ENCODE results near the gene PTGIS. TPM values are rescaled to one million over a fixed set of nuclear protein-coding genes. Genes with fewer than 3 reads are reported as not detected.

PTGIS gene
- total and polyA plus RNA-seq, 2 donors (not counting 1 experiment from before 2014, with no cell fraction given), result not detected

DNA sequence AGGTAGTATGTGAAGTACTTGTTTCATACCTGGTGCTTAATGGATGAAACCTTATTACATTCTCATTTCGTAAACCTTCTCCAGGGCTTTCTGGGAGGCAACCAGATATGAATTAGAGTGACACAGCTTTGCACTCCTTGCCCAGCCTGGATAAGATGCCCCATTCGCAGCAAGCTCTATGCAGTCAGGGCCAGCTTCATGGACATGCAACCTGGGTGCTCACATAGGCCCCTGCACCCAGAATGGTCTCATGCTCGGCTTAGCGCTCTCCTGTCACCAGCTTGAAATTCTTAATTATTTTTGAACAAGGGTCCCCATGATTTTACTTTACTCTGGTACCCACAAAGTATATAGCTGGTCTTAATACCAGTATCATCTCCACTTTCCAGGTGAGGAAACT is 11.3 kb upstream of the PTGIS start:
- peaks cover 23% of the 10 kb centered on the region for H3K27me3 Mint-ChIP-seq
- Histone ChIP-seq H4K20me1 (ENCODE audit: control insufficient read depth, insufficient read depth, low read length, poor library complexity, severe bottlenecking) (no peaks in the 10 kb centered on the region), H3K4me2 (replicated peaks; ENCODE audit: low read depth, low read length, poor library complexity, severe bottlenecking) (no peak overlapping the region), H3K27ac (ENCODE audit: low read length in 2 of 2) (no peak overlapping the region), H3K4me3 (ENCODE audit: control extremely low read depth in 1 of 5, extremely low read depth in 1 of 5, insufficient read depth in 1 of 5, low read depth in 2 of 5, low read length in 4 of 5) (no peak overlapping the region), H3K27me3 (replicated peaks in 1 of 4; ENCODE audit: control extremely low read depth in 1 of 4, control insufficient read depth in 3 of 4, insufficient read depth in 4 of 4, low read length in 3 of 4) (peaks cover 0 to 23% (median 1%) of the 10 kb centered on the region in 4 experiments), H3K4me1 (ENCODE audit: control insufficient read depth in 2 of 2, insufficient read depth in 2 of 2, low read length in 2 of 2) (no peaks in the 10 kb centered on the region), H3K9me3 (ENCODE audit: control extremely low read depth in 1 of 3, control insufficient read depth in 2 of 3, insufficient read depth in 1 of 3, low read length in 2 of 3) (peaks cover 0 to 11% (median 6%) of the 10 kb centered on the region in 3 donors), H3K79me2 (ENCODE audit: control insufficient read depth, insufficient read depth, low read length) (no peaks in the 10 kb centered on the region), H3K9ac (ENCODE audit: low read length) (no peak overlapping the region), H3K36me3 (replicated peaks in 1 of 2; ENCODE audit: control extremely low read depth in 1 of 2, control insufficient read depth in 1 of 2, extremely low read depth in 1 of 2, insufficient read depth in 2 of 2, low read length in 1 of 2) (no peaks in the 10 kb centered on the region), H2AFZ (ENCODE audit: insufficient read depth, low read depth, low read length, poor library complexity, severe bottlenecking) (no peak overlapping the region)
- H3K4me1 Mint-ChIP-seq, result no peaks in the 10 kb centered on the region
- 87% methylated on average over 2 of the region's 4 CpGs for WGBS (ENCODE audit: insufficient coverage)
- no peak overlapping the region for H3K4me3 Mint-ChIP-seq
- no peak for ATAC-seq (ENCODE audit: low read depth)
- no peak for DNase-seq
- intact Hi-C loops (cut with micrococcal nuclease), result no loop called here
- ChIA-PET POLR2A (no interaction called here), CTCF (interaction anchor here (0.7 kb wide), 1 partner anchor 29 kb away, joined by 4 read pairs; no protein-coding TSS in a partner anchor)
- TF ChIP-seq CTCF (IDR thresholded peaks at IDR 0.05), result no peak
- TF ChIP-seq EZH2 (IDR thresholded peaks at IDR 0.05; ENCODE audit: borderline replicate concordance, insufficient read depth, low read depth, low read length, poor library complexity, severe bottlenecking), result no peak
- peaks cover 3% of the 10 kb centered on the region for H3K9me3 Mint-ChIP-seq (ENCODE audit: insufficient read depth)
- no peak overlapping the region for H3K27ac Mint-ChIP-seq

GRCh38 chr20:49578436-49578835 is 10.5 kb upstream of the PTGIS start:
- intact Hi-C loops (cut with micrococcal nuclease), result no loop called here
- WGBS (ENCODE audit: insufficient coverage), result 100% methylated on average over 2 of the region's 4 CpGs
- CTCF ChIA-PET, result no interaction called here
- H3K4me3 Mint-ChIP-seq, result no peak overlapping the region
- no peak overlapping the region for H3K4me3 ChIP-seq (ENCODE audit: control extremely low read depth in 1 of 5, extremely low read depth in 1 of 5, insufficient read depth in 1 of 5, low read depth in 2 of 5, low read length in 4 of 5)
- H2AFZ ChIP-seq (ENCODE audit: insufficient read depth, low read depth, low read length, poor library complexity, severe bottlenecking), result no peak overlapping the region
- no peak overlapping the region for H3K27ac Mint-ChIP-seq
- peaks cover 0 to 11% (median 6%) of the 10 kb centered on the region in 3 donors for H3K9me3 ChIP-seq (ENCODE audit: control extremely low read depth in 1 of 3, control insufficient read depth in 2 of 3, insufficient read depth in 1 of 3, low read length in 2 of 3)
- TF ChIP-seq EZH2 (IDR thresholded peaks at IDR 0.05; ENCODE audit: borderline replicate concordance, insufficient read depth, low read depth, low read length, poor library complexity, severe bottlenecking) (no peak), CTCF (IDR thresholded peaks at IDR 0.05) (no peak)
- no peaks in the 10 kb centered on the region for H3K4me1 ChIP-seq (ENCODE audit: control insufficient read depth in 2 of 2, insufficient read depth in 2 of 2, low read length in 2 of 2)
- peaks cover 23% of the 10 kb centered on the region for H3K27me3 Mint-ChIP-seq
- H3K4me1 Mint-ChIP-seq, result no peaks in the 10 kb centered on the region
- POLR2A ChIA-PET, result no interaction called here
- H3K36me3 ChIP-seq (replicated peaks in 1 of 2; ENCODE audit: control extremely low read depth in 1 of 2, control insufficient read depth in 1 of 2, extremely low read depth in 1 of 2, insufficient read depth in 2 of 2, low read length in 1 of 2), result no peaks in the 10 kb centered on the region
- no peak for ATAC-seq (ENCODE audit: low read depth)
- no peak overlapping the region for H3K4me2 ChIP-seq (replicated peaks; ENCODE audit: low read depth, low read length, poor library complexity, severe bottlenecking)
- no peaks in the 10 kb centered on the region for H3K79me2 ChIP-seq (ENCODE audit: control insufficient read depth, insufficient read depth, low read length)
- no peak overlapping the region for H3K27ac ChIP-seq (ENCODE audit: low read length in 2 of 2)
- peaks cover 0 to 22% (median 1%) of the 10 kb centered on the region in 4 experiments for H3K27me3 ChIP-seq (replicated peaks in 1 of 4; ENCODE audit: control extremely low read depth in 1 of 4, control insufficient read depth in 3 of 4, insufficient read depth in 4 of 4, low read length in 3 of 4)
- no peak for DNase-seq
- no peak overlapping the region for H3K9ac ChIP-seq (ENCODE audit: low read length)
- no peaks in the 10 kb centered on the region for H4K20me1 ChIP-seq (ENCODE audit: control insufficient read depth, insufficient read depth, low read length, poor library complexity, severe bottlenecking)
- H3K9me3 Mint-ChIP-seq (ENCODE audit: insufficient read depth), result peaks cover 3% of the 10 kb centered on the region
